ENCODE results near the gene VAC14.
"Not testable (repeated sequence)": the region's sequence is repeated elsewhere in the genome, so short reads cannot be mapped to it uniquely, and the experiment has no call there.

Gene VAC14

GRCh38 chr16:70678121-70678897 is 122.6 kb downstream of the VAC14 start:
- DNase-seq, result no peak

- DNase-seq, result no peak
These were observed 123.3 kb downstream of the VAC14 start for GRCh38 chr16:70677499-70678120.

- no peak for DNase-seq
These were observed 124.1 kb downstream of the VAC14 start for GRCh38 chr16:70676675-70677498.

- no peak for DNase-seq
These were observed 125.0 kb downstream of the VAC14 start for GRCh38 chr16:70675851-70676513.

- no peak for DNase-seq
These were observed 126.5 kb downstream of the VAC14 start for GRCh38 chr16:70674221-70675014.

- not testable (repeated sequence) for DNase-seq
These were observed 130.0 kb downstream of the VAC14 start for GRCh38 chr16:70670938-70671337.

GRCh38 chr16:70670175-70670574 is 130.8 kb downstream of the VAC14 start:
- DNase-seq, result no peak

- DNase-seq, result no peak
These were observed 134.9 kb downstream of the VAC14 start for GRCh38 chr16:70665806-70666735.

- no peak for DNase-seq
These were observed 135.8 kb downstream of the VAC14 start for GRCh38 chr16:70665113-70665694.

- DNase-seq, result no peak
These were observed 136.4 kb downstream of the VAC14 start for GRCh38 chr16:70664325-70665112.

GRCh38 chr16:70663524-70664324 is 137.2 kb downstream of the VAC14 start:
- no peak for DNase-seq

GRCh38 chr16:70662991-70663523 is 137.9 kb downstream of the VAC14 start:
- DNase-seq, result no peak

- DNase-seq, result no peak
These were observed 138.9 kb downstream of the VAC14 start for GRCh38 chr16:70661918-70662641.

- no peak for DNase-seq
These were observed 139.4 kb downstream of the VAC14 start for GRCh38 chr16:70661534-70661917.

GRCh38 chr16:70660672-70661350 is 140.1 kb downstream of the VAC14 start:
- no peak for DNase-seq

GRCh38 chr16:70659953-70660671 is 140.8 kb downstream of the VAC14 start:
- DNase-seq, result no peak

- no peak for DNase-seq
These were observed 141.4 kb downstream of the VAC14 start for GRCh38 chr16:70659546-70659945.
